ENCODE data around the gene ADCYAP1. TPM values are rescaled to one million over a fixed set of nuclear protein-coding genes. Genes with fewer than 3 reads are reported as not detected.

The ADCYAP1 gene
- total RNA-seq, 1 experiment from 2014 or later = not detected

- H2BK20ac ChIP-seq (ENCODE audit: low read depth, low read length, poor library complexity, severe bottlenecking) = no peak overlapping the region
- no peaks in the 10 kb centered on the region for H3K9me3 ChIP-seq (ENCODE audit: control insufficient read depth, low read depth, low read length)
- peak; percentile 49 for DNase-seq
- H3K23me2 ChIP-seq (ENCODE audit: insufficient read length, low read depth, low read length, poor library complexity, severe bottlenecking) = peaks cover 33% of the 10 kb centered on the region
- H3K4me2 ChIP-seq (ENCODE audit: insufficient read depth, insufficient read length, low read length) = peak overlapping the region; percentile 93
- no peak overlapping the region for H2AFZ ChIP-seq (ENCODE audit: low read length)
- no peak overlapping the region for H4K91ac ChIP-seq (ENCODE audit: insufficient read length, low read depth, low read length)
- H3K14ac ChIP-seq (ENCODE audit: insufficient read depth, low read length) = no peak overlapping the region
- no peak overlapping the region for H4K5ac ChIP-seq (ENCODE audit: insufficient read length, low read depth, low read length)
- no peaks in the 10 kb centered on the region for H3K79me2 ChIP-seq (ENCODE audit: insufficient read depth, low read length)
- H3K18ac ChIP-seq (ENCODE audit: insufficient read length, low read depth, low read length) = no peak overlapping the region
- H3K27ac ChIP-seq (ENCODE audit: insufficient read length, low read depth, low read length) = no peak overlapping the region
- no peak for TF ChIP-seq CTCF (conservative IDR thresholded peaks at IDR 0.05)
- H3K9me3 Mint-ChIP-seq = peaks cover 0 to 3% of the 10 kb centered on the region in 2 experiments; a peak in 3 of 5 replicates
- no peak overlapping the region for H3K23ac ChIP-seq (ENCODE audit: insufficient read length, low read depth, low read length)
- H3K4ac ChIP-seq (ENCODE audit: low read depth, low read length) = no peak overlapping the region
- H3K4me1 Mint-ChIP-seq = peaks cover 31 to 42% of the 10 kb centered on the region in 2 experiments
- H2BK120ac ChIP-seq (ENCODE audit: low read depth, low read length, poor library complexity, severe bottlenecking) = no peak overlapping the region
- H3K79me1 ChIP-seq (ENCODE audit: insufficient read depth, low read depth, low read length, poor library complexity, severe bottlenecking) = no peaks in the 10 kb centered on the region
- H4K20me1 ChIP-seq (ENCODE audit: control insufficient read depth, insufficient read depth, insufficient read length) = no peaks in the 10 kb centered on the region
- no peak overlapping the region for H4K8ac ChIP-seq (replicated peaks; ENCODE audit: insufficient read length, low read depth, low read length)
- H2BK12ac ChIP-seq (ENCODE audit: insufficient read length, low read depth, low read length) = no peak overlapping the region
- H3K27me3 Mint-ChIP-seq (ENCODE audit: low read depth) = peaks cover 99% of the 10 kb centered on the region
- no peak overlapping the region for H3K56ac ChIP-seq (ENCODE audit: insufficient read length, low read depth, low read length)
- H2BK5ac ChIP-seq (ENCODE audit: insufficient read length, low read length) = no peak overlapping the region
- H2BK15ac ChIP-seq (ENCODE audit: low read depth, low read length) = no peak overlapping the region
- no CpG with 5 or more reads among the region's 75 CpGs for WGBS (ENCODE audit: extremely low coverage, insufficient read length, low lambda C conversion rate)
- peaks cover 83% of the 10 kb centered on the region for H3K27me3 ChIP-seq (ENCODE audit: insufficient read depth, low read length)
- no peaks in the 10 kb centered on the region; a peak in 1 of 7 replicates for H3K36me3 Mint-ChIP-seq (ENCODE audit: insufficient read depth in 1 of 3, low read depth in 3 of 3)
- peak overlapping the region; percentile 58 to 82 for H3K4me3 Mint-ChIP-seq
- no peak overlapping the region for H3K27ac Mint-ChIP-seq
- no peak overlapping the region for H3K9ac ChIP-seq (ENCODE audit: extremely low read depth, insufficient read length, low read length)
- no peak overlapping the region for H3T11ph ChIP-seq (ENCODE audit: low read length)
- no peaks in the 10 kb centered on the region for H3K4me1 ChIP-seq (ENCODE audit: insufficient read depth, low read length)
- H2AK5ac ChIP-seq (ENCODE audit: insufficient read length, low read length) = no peak overlapping the region
Observed at GRCh38 chr18:907115-907884, 2.6 kb downstream of the ADCYAP1 start.
